GM19238 (cell line): ENCODE measurements around the gene DHCR7.

Experiments
- DNase-seq: peaks from one replicate; pipeline ENCODE4 v3.0.0; 2011; ENCODE audit warnings: low spot score; ENCODE audit not compliant: insufficient read length

Gene DHCR7

DNA sequence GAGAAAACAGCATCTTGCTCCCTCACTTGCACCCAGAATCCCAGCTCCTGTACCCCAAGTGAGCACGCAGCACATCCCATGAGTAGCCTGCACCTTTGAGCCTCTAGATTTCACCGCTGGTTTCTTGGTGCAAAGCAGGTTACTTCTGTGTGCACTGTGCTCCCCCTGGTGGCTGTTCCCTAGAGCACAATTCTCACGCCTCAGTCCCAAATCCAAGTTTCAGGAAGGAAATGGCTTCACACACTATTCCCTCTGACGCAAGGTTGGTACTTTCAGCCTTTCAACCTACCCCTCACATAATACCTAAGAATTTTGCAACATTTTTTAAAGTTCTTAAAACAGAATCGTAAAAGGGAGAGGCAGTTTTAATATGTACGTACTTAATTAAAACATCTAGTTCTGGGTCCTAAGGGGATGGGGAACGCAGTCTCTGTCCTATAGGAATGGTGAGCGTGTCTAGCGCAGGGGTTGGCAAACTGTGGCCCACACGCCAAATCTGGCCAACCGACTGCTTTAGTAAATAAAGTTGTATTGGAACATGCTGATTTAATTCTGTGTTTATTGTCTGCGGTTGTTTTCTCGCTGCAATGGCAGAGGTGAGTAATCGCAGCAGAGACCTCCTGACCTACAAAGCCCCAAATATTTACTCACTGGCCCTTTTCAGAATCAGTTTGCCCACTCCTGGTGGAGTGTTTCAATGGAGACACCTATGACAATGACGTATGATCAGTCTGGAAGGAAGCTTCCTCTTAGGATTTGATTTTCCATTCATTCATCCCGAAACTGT is 27.5 kb downstream of the DHCR7 start:
- DNase-seq: peak; percentile 25

DNA sequence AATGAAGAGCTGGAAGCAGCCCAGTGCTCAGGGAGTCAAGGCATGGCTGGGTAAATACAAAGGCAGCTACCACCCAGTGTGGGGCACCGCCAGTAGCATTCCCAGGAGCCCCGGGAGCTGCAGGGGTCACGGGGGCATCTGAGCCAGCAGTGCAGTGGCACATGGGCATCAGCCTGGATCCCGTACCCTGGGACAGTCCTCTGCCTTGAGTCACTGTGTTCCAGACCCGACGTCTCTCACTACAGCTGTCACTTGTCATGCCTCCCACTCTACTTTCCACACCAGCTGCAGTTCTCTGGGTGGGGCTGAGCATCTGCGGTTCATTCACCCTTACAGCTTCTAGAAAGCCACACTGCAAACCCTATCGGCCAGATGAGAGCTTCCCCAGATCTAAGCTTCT is 29.6 kb downstream of the DHCR7 start:
- peak; percentile 44 for DNase-seq

DNA sequence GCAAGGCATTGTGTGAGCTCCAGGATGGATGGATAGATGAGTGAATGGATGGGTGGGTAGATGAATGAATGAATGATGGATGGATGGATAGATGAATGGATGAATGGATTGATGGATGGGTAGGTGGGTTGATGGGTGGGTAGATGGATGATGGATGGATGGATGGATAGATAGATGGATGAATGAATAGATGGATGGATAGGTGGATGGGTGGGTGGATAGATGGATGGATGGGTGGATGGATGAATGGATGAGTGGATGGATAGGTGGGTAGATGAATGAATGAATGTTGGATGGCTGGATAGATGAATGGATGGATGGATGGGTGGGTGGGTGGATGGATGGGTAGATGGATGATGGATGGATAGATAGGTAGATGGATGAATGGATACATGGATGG is 33.5 kb downstream of the DHCR7 start:
- DNase-seq: no peak

DNA sequence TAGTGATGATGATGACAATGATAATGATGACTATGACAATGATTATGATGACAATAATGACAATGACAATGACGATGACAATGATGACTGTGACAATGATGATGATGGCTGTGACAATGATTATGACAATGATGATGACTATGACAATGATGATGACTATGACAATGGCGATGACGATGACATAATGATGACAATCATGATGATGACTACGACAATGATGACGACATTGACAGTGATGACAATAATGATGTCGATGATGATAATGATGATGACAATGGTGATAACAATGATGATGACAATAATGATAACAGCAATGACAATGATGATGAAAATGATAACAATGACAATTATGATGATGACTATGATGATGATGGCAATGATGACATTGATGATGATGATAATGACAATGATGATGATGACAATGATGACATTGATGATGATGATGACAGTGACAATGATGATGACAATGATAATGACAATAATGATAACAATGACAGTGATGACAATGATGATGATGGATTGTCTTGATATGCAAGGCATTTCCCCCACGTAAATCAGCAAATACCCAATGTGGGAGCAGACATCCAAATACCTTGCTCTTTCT is 37.7 kb downstream of the DHCR7 start:
- DNase-seq: no peak

DNA sequence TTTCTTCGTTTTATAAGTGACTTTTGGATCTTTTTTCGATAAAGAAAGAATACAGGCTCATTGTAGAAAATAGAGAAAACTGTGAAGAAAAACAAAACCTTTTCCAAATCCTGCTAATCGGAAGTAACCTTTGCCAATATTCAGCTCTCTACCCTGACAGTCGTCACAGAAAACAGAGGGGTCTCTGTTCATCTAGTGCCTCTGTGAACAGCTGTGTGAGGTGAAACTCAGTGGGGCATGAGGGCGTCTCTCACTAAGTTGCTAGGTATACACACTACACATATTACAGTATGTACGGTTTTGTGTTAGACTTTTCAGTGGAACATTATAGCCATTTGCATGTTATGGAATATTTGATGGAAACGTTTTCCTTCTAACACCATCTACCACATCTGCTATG is 39.4 kb downstream of the DHCR7 start:
- no peak for DNase-seq

DNA sequence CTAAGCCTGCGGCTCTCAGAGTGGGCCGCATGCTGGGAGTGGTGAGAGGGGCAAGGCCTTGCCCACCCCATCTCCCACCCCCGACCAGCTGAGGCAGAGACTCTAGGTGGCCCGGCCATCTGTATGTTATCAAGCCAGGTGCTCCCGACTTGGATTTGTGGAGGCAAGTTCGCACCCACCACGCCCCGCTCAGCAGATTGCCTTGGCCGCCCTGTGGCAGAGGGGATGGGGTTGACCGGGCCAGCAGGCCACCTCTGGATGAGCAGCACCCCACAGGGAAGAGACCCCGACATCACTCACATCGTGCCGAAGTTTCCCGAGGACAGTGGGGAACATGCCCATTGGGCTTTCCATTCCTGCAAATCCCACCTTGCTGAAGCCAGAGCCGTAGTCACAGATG is 40.8 kb downstream of the DHCR7 start:
- no peak for DNase-seq

DNA sequence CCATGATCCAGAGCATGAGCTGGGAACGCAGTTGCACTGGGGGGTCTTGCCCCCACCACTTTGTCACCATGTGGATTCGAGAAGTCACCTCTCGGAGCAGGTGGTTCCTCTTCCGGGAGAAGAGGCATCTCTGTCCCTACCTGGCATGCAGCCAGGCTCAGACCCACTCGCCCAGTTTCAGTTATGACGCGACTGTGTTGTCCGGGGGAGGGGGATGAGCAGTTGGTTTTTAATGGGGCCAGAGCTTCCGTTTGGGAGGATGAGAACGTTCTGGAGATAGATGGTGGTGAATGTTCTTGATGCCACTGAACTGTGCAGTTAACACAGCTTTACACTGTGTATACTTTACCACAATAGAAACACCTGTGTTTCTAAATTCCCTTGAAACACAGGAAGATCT is 41.5 kb downstream of the DHCR7 start:
- DNase-seq: no peak

DNA sequence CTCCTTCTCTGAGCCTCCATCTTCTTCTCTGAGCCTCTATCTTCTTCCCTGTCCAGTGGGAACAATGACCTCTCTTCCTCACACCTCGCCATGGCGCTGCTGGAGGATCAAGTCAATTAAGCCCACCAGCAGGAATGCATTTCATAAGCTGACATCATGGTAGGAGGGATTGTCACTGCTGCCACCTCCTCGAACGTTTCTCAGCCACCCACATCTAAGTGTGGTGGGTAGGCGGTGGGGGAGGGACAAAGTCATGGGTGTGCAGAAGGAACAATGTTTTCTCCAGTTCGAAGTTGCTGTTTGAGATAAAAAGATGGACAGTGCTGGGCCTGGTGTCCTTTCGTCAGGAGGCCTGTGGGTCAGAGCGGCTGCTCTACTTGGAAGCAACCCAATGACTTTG is 44.0 kb downstream of the DHCR7 start:
- no peak for DNase-seq

DNA sequence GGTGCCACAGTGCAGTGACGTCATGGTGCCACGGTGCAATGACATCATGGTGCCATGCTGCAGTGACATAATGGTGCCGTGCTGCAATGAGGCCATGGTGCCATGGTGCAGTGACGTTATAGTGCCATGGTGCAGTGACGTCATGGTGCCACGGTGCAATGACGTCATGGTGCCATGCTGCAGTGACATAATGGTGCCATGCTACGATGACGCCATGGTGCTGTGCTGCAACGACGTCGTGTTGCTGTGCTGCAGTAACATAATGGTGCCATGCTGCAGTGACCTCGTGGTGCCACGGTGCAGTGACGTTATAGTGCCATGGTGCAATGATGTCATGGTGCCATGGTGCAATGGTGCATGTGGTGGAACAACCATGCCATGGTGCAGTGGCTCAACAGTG is 45.3 kb downstream of the DHCR7 start:
- DNase-seq: no peak

DNA sequence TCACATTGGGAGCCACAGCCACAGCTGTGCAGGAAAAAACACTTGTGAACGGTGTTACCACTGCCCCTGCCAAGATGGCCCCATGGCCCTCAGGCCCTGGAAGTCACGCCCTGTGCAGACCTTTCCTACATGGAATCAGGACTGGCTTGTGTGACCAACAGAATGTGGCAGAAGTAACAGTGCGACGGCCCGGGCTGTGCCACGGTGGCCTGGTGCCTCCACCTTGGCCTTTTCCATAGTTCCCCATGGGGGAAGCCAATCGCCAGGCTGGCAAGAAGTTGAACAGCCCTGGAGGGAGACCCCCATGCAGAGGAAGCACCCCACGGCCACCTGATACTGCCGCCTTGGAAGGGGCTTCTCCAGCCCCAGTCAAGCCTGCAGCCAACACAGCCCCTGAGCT is 48.0 kb downstream of the DHCR7 start:
- no peak for DNase-seq

DNA sequence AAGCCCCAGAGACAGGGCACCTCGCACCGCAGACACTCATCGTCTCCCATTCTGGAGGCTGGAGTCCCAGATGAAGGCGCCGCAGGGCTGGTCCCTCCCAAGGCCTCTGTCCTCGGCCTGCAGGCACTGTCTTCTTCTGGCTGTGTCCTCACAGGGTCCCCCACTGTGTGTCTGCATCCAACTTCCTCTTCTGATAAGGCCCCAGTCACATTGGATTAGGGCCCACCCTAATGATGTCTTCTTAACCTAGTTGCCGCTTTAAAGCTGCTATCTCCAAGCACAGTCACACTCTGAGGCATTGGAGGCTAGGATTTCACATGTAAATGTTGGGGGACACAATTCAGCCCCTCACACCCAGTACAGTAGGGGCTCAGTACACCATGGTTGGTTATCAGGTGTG is 48.9 kb downstream of the DHCR7 start:
- DNase-seq: no peak

DNA sequence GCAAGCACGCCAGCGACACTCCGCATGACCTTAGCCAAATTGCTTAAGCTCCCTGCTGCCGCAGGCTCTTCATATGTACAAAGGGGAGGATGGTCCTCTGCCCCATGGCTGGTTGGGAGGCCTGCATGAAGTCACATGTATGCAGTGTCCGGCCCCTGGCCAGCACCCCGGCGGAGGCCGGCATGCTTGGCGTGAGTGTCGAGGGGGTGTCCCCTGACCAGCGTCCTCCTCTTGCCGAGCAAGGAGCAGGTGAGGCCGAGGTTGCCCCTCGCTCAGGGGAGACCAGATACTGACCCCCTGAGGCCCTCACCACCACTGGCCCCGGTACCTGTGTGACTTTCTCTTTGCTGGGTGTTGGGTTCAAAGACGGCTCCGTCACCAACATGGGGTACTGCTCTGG is 50.2 kb downstream of the DHCR7 start:
- no peak for DNase-seq

DNA sequence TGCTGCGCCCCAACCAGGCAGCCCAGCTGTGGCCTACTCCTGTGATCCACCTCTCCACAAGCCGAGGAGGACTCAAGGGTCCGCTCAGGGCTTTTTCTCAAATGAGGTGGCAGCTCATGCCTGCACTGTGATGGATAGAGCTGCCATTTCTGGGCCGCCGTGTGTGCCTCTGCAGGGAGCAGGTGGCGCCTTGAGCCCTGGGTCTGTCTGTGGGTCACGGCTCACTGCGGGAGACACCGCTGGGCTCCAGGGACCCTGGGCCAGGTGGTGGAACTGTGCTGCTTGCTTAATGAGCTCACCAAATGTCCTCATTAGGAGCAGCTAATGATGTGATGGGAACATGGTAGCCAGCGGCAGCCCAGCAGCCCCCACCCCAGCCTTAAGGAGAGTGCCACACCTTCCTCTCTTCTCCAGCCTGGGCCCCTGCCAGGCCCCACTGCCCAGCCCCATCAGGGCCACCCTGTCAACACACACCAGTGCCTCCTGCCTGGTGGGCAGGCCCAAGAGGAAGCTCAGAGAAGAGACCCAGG is 50.8 kb downstream of the DHCR7 start:
- DNase-seq: no peak

DNA sequence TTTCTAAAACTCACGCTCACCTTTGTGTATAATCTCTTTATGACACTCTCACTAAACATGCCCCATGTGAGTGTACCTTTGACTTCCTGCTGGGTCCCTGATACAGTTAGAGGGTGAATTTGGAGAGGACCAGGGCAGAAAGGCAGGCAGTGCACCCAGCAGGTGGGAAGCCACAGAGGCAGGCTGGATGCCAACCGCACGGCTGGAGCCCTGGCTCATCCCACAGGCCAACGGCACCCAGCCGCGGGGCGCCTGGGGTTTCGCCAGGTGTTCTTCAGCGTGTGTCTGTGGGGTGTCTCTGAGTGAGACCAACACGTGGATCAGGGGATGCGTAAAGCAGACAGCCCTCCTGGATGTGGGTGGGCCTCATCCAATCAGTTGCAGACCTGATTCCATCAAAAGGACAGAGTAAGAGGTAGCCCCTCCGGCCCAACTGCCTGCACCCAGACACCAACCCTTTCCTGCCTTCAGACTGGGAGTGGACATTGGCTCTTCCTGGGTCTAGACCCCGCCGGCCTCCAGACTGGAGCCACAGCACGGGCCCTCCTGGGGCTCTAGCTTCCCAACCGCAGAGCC is 51.6 kb downstream of the DHCR7 start:
- DNase-seq: no peak

DNA sequence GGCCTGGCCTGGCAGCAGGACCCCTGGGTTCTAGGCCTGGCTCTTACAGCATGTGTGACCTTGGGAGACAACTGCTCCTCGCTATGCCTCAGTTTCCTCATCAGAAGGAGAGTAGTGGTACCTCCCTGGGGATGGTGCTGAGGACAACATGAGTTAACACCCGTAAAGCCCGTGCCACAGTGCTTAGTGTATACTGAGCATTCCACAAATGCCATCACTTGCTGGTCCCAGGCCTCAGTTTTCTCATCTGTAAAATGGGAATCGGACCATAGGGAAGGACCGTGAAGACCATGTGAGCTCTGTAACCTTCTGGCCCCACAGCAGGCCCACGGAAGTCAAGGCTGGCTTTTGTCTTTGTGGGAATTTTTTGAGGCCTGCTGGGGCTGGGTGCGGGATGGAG is 52.4 kb downstream of the DHCR7 start:
- no peak for DNase-seq

DNA sequence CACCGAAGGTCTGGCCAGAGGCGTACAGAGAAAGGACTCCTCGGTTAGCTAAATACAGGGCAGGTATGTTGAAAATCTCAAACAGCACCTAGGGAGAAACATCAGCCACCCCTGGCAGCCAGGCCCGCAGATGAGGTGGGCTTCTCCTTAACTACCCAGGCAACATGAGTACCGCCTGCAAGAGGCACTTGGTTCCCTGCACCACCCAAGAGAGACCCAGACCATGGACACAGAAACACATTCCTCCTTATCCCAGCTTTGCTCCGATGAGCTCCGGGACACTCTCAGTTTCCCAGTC is 53.0 kb downstream of the DHCR7 start:
- no peak for DNase-seq

DNA sequence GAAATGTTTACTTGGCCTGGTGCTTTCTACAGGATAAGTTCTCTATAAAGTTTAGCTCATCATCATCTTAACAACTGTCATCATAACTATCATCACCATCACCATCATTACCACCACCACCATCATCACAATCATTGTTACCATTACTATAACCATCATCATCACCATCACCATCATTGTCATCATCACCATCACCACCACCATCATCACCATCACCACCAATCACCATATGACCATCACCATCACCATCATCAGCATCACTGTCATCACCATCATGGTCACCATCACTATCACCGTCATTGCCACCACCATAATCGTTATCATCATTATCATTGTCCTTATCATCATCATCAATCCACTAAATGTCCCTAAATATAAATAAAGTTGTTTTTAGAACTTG is 54.9 kb downstream of the DHCR7 start:
- no peak for DNase-seq

DNA sequence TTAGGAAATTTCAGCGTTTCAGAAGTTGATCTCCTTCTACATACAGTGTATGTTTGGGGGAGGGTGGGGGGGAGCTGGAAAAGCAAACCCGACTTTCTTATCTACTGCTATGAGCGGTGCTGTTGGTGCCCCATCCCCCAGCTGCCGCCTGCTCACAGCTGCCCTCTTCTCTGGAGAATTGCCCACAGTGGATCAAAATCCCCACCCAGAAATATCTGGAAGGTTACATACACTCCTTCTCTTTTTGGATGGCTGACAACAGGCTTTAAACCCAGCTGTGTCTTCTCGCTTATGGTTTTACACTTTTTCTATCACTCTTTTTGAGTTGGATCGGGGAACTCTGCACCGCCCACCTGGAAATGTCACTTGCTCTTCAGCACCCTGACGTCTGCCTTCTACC is 56.4 kb downstream of the DHCR7 start:
- DNase-seq: no peak

DNA sequence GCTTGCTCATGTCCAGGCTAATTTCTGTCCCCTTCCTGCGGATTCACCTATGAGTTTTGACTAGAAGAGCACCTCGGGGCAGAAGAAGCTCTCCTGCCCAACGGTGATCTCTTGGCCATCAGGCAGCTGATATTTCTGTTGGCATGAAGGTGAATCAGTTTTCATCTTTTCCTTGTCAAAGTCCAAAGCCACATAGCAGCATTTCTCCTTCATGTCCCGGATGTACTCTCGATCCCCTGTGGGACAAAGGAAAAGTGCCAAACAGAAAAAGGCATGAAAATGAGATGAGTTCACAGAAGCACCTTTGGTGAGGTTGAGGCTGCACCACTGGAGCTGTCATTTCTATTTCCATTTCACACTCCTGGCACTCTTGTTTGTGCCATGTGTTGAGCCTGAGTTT is 56.8 kb downstream of the DHCR7 start:
- no peak for DNase-seq

DNA sequence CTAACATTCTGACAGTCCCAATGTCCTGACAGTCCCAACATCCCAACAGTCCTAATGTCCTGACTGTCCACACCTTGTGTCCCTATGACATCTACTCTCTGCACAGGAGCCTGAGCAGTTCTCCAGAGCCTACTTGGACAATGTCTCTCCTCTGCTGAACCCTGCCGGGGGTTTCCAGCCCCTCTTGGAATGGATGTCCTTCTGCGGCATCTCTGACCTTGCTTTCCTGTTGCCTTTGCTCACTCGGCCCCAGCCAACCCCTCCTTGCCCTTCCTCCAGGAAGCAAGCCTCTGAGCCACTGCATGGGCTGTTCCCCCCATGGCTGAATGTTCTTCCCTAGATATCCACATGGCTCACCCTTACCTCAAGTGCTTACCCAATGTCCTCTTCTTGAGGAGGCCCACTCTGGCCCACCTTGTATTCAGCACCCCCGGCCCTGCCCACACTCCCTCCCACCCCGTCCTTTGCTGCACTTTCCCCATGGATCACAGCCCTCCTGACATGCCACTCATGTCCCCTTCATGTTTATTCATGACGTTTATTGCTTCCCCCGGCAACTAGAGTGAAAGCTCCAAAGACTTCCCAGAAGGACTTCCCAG is 59.5 kb downstream of the DHCR7 start:
- DNase-seq: no peak

DNA sequence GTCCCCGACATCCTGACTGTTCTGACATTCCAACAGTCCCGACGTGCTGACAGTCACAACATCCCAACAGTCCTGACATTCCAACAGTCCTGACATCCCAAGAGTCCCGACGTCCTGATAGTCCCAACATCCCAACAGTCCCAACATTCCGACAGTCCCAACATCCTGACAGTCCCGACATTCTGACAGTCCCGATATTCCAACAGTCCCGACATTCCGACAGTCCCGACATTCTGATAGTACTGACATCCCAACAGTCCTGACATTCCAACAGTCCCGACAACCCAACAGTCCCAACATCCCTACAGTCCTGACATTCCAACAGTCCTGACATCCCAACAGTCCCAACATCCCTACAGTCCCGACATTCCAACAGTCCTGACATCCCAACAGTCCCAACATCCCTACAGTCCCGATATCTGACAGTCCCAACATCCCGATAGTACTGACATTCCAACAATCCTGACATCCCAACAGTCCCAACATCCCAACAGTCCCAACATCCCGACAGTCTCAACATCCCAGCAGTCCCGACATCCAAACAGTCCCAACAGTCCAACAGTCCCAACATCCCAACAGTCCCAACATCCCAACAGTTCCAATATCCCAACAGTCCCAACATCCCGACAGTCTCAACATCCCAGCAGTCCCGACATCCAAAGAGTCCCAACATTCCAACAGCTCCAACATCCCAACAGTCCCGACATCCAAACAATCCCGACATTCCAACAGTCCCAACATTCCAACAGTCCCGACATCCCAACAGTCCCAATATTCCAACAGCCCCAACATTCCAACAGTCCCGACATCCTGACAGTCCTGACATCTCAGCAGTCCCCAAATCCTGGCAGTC is 60.2 kb downstream of the DHCR7 start:
- DNase-seq: no peak

DNA sequence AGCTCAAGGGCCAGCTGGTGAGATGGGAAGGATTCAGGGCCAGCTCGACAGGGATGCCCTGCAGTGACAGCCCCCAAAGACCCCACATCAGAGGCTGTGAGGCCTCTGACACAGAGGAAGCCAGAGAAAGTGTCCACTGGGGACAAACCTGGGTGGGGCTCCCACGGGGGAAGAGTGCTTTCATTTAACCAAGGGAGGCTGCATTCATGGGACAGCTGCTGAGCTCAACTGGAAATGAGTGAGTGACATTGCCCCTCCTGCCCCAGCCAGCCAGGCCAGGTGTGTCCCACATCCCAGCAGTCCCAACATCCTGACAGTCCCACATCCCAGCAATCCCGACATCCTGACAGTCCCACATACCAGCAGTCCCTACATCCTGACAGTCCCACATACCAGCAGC is 61.0 kb downstream of the DHCR7 start:
- no peak for DNase-seq
